ENCODE measurements around the gene MMP19.
A peak's percentile ranks its signal among the peaks of the same experiment; 100 is the strongest.

MMP19 gene

DNA sequence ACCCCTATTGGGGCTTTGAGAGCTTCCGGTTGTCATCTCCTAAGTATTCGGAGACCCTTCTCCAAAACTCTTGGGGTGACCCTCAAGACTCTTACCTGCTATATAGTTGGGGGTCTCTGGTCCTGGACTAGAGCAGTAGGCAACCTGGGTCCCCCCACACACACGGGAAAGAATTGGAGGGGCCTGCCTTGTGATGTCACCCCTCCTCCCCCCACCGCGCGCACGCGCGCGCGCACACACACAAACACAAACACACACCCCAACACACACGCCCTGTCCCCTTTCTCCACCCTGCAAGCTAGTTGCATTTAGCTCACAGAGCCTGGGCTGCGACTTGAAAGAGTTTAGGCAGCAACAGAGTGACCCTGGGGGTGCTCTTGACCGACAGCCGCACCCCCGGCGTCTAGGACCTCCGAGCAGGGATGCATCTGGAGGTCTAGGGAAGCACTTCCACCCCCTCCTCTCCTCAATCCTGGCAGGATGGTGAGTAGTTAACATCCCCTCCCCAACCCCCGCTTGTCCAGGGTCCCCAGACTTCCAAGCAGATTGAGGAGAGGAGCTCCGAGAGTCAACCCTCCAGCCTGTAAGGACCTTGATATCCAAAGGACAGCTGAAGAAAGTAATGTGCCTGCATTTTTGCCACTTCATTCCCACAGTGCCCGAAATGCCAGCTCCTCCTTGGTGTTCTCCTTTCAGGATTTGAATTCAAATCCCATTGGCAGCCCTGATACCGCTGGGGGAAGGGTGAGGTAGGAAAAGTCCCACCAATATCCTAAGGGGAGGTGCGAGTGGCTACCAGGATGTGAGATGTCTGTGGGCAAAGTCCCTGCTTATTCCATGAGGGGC is 11.9 kb downstream of the MMP19 start:
- Mint-ChIP-seq H3K9me3 (no peaks in the 10 kb centered on the region), H3K27me3 (ENCODE audit: low read depth) (no peaks in the 10 kb centered on the region), H3K4me1 (peaks cover 40% of the 10 kb centered on the region), H3K27ac (peak overlapping the region; percentile 98 to 99 (median 99)), H3K36me3 (ENCODE audit: low read depth) (peaks cover 19% of the 10 kb centered on the region), H3K4me3 (peak overlapping the region; percentile 97 to 99 (median 98))
- TF ChIP-seq, protein P1, sequence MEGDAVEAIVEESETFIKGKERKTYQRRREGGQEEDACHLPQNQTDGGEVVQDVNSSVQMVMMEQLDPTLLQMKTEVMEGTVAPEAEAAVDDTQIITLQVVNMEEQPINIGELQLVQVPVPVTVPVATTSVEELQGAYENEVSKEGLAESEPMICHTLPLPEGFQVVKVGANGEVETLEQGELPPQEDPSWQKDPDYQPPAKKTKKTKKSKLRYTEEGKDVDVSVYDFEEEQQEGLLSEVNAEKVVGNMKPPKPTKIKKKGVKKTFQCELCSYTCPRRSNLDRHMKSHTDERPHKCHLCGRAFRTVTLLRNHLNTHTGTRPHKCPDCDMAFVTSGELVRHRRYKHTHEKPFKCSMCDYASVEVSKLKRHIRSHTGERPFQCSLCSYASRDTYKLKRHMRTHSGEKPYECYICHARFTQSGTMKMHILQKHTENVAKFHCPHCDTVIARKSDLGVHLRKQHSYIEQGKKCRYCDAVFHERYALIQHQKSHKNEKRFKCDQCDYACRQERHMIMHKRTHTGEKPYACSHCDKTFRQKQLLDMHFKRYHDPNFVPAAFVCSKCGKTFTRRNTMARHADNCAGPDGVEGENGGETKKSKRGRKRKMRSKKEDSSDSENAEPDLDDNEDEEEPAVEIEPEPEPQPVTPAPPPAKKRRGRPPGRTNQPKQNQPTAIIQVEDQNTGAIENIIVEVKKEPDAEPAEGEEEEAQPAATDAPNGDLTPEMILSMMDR (IDR thresholded peaks at IDR 0.05; ENCODE audit: unreplicated experiment in 3 of 3): no peak

DNA sequence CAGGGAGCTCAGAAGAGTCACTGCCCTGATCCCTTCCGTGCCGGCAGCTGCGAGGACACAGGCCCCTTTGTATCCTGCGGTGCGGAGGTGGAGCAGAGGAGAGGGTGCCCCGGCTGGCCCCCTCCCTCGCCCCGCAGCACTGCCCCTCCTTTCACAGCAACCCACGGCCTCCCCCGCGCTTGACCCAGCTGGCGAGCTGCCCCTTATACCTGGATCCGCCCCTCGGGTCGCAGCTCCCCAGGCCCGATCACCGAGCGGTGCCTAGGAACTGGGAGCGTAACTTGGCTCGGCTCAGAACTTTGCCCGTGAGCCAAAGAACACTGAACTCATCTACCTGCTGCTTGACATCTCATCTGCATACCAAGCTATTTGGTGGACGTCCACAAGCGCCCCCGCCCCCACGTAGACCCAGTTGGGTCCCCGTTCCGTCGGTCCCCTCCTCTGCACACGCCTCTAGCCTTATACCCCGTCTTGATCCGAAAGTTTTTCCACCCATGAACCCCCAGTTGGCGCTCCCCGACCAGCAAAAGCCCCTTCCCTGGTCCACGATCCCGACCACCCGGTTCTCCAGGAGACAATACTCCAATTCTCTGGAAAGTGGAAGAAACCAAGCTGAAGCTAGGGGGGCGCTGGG is 12.7 kb downstream of the MMP19 start:
- TF ChIP-seq, protein P1 (IDR thresholded peaks at IDR 0.05; ENCODE audit: unreplicated experiment in 3 of 3): no peak
- Mint-ChIP-seq H3K4me3 (peak overlapping the region; percentile 97 to 99 (median 98)), H3K9me3 (no peaks in the 10 kb centered on the region), H3K36me3 (ENCODE audit: low read depth) (peaks cover 20% of the 10 kb centered on the region), H3K27ac (peak overlapping the region; percentile 98 to 99 (median 99)), H3K4me1 (peaks cover 43% of the 10 kb centered on the region), H3K27me3 (ENCODE audit: low read depth) (no peaks in the 10 kb centered on the region)

DNA sequence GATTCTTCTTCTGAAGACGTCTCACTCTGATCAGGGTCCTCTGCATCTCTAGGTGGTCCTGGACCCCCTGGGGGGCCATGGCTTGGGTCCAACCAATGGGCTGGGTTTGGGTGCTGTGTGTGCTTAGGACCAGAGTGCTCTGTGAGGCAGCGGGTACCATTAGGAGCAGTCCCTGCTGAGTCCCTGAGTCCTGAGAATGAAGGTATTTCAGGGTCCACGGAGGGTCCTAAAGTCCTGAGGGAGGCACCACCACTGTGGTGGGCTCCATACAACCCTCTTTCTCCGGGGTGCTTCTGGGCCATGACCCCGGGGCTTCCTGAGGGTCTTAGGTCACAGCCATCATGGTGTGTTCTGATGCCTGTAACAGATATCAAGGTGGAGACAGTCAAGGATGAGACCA is 14.4 kb downstream of the MMP19 start:
- Mint-ChIP-seq H3K36me3 (ENCODE audit: low read depth) (peaks cover 25% of the 10 kb centered on the region), H3K4me1 (peaks cover 50% of the 10 kb centered on the region), H3K9me3 (no peaks in the 10 kb centered on the region), H3K4me3 (peak overlapping the region; percentile 97 to 99 (median 98)), H3K27me3 (ENCODE audit: low read depth) (no peaks in the 10 kb centered on the region), H3K27ac (peak overlapping the region; percentile 23 to 99 (median 98))
- TF ChIP-seq, protein P1 (IDR thresholded peaks at IDR 0.05; ENCODE audit: unreplicated experiment in 3 of 3): no peak

DNA sequence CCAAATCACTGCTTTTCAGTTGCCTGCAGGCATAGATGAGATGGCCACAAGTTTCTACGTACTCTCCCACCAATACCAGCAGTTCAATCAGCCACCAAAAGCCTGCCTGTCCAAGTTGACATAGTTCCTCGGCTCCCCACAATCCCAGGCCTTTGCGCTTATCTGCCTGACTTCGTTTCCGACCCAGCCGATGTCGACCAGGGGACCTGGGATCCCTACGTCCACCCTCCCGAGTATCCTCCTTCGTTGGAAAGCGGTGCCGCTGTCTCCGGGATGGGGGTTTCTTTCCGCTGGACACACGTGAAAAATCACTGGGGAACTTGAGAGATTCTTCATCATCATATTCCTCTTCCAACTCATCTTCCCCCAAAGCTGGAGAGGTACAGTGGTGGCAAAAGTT is 14.9 kb downstream of the MMP19 start:
- peak overlapping the region; percentile 97 to 99 (median 98) for H3K4me3 Mint-ChIP-seq
- no peaks in the 10 kb centered on the region for H3K9me3 Mint-ChIP-seq
- peaks cover 53% of the 10 kb centered on the region for H3K4me1 Mint-ChIP-seq
- no peaks in the 10 kb centered on the region for H3K27me3 Mint-ChIP-seq (ENCODE audit: low read depth)
- H3K36me3 Mint-ChIP-seq (ENCODE audit: low read depth): peaks cover 30% of the 10 kb centered on the region
- peak overlapping the region; percentile 23 to 99 (median 98) for H3K27ac Mint-ChIP-seq
- TF ChIP-seq, protein P1 (IDR thresholded peaks at IDR 0.05; ENCODE audit: unreplicated experiment in 3 of 3): no peak

DNA sequence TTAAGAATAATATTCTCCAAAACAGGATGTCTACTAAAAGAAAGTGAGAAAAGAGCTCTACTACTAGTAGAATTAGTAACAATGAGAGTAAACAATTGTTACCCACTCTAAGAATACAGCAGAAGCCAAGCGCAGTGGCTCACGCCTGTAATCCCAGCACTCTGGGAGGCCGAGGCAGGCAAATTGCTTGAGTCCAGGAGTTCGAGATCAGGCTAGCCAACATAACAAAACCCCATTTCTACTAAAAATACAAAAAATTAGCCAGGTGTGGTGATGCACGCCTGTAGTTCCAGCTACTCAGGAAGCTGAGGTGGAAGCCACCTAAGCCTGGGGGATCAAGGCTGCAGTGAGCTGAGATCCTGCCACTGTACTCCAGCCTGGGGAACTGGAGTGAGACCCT is 18.0 kb downstream of the MMP19 start:
- peak overlapping the region; percentile 51 to 79 (median 64) for H3K27ac Mint-ChIP-seq
- peak overlapping the region; percentile 15 to 41 (median 17) for H3K4me3 Mint-ChIP-seq
- TF ChIP-seq, protein P1 (IDR thresholded peaks at IDR 0.05; ENCODE audit: unreplicated experiment in 3 of 3): no peak
- H3K36me3 Mint-ChIP-seq (ENCODE audit: low read depth): peaks cover 52% of the 10 kb centered on the region
- peaks cover 38% of the 10 kb centered on the region for H3K4me1 Mint-ChIP-seq
- no peaks in the 10 kb centered on the region for H3K27me3 Mint-ChIP-seq (ENCODE audit: low read depth)
- no peaks in the 10 kb centered on the region for H3K9me3 Mint-ChIP-seq
